GM23338 (cell line): ENCODE measurements around the gene KLHL8. TPM values are rescaled to one million over a fixed set of nuclear protein-coding genes. Genes with fewer than 3 reads are reported as not detected.
A peak's percentile ranks its signal among the peaks of the same experiment; 100 is the strongest.
"Not testable (repeated sequence)": the region's sequence is repeated elsewhere in the genome, so short reads cannot be mapped to it uniquely, and the experiment has no call there.

ENCODE experiments used
- ATAC-seq: fragments of 200-7000 bp; cut with Tn5 transposase; 3 replicates; pipeline ENCODE4 v1.9.1; 2020
- DNase-seq: peaks from one replicate; pipeline ENCODE4 v3.0.0-alpha.2; 2015; ENCODE audit warnings: low spot score
- H2AFZ ChIP-seq: fragments of 200-600 bp; sonication (generic); 2 replicates; pipeline ENCODE4 v1.8.0; 2016; ENCODE audit warnings: antibody characterized with exemption, mild to moderate bottlenecking, moderate library complexity
- H3F3A ChIP-seq: fragments of 200-600 bp; sonication (generic); replicated peaks from 2 replicates; pipeline ENCODE4 v1.8.0; 2017; ENCODE audit warnings: antibody characterized with exemption, mixed run types, low read depth
- H3K27ac ChIP-seq: fragments of 200-600 bp; sonication (generic); 2 replicates; pipeline ENCODE4 v1.6.1; 2016; ENCODE audit warnings: low read depth
- H3K27me3 ChIP-seq: fragments of 200-600 bp; sonication (generic); 2 replicates; pipeline ENCODE4 v1.8.0; 2016; ENCODE audit warnings: mild to moderate bottlenecking, mixed run types, moderate library complexity; ENCODE audit not compliant: insufficient read depth
- H3K36me3 ChIP-seq: fragments of 200-600 bp; sonication (generic); 2 replicates; pipeline ENCODE4 v1.8.0; 2016; ENCODE audit warnings: mild to moderate bottlenecking; ENCODE audit not compliant: insufficient read depth
- H3K4me1 ChIP-seq: fragments of 200-600 bp; sonication (generic); 2 replicates; pipeline ENCODE4 v1.8.0; 2016; ENCODE audit warnings: mild to moderate bottlenecking, moderate library complexity; ENCODE audit not compliant: insufficient read depth
- H3K4me2 ChIP-seq: fragments of 200-600 bp; sonication (generic); 2 replicates; pipeline ENCODE4 v1.7.1; 2017; ENCODE audit warnings: mixed run types
- H3K4me3 ChIP-seq: fragments of 200-600 bp; sonication (generic); 2 replicates; pipeline ENCODE4 v1.6.1; 2016; ENCODE audit warnings: mixed run types
- H3K79me2 ChIP-seq: fragments of 200-600 bp; sonication (generic); replicated peaks from 2 replicates; pipeline ENCODE4 v1.8.0; 2017; ENCODE audit warnings: mild to moderate bottlenecking; ENCODE audit not compliant: insufficient read depth
- H3K9me2 ChIP-seq: fragments of 200-600 bp; sonication (generic); 2 replicates; pipeline ENCODE4 v1.8.0; 2017; ENCODE audit not compliant: insufficient read depth
- H4K20me1 ChIP-seq: fragments of 200-600 bp; sonication (generic); replicated peaks from 2 replicates; pipeline ENCODE4 v1.8.0; 2017; ENCODE audit warnings: mild to moderate bottlenecking; ENCODE audit not compliant: insufficient read depth
- H3K27ac Mint-ChIP-seq: 2 replicates; pipeline ENCODE4 v1.8.0; 2020; ENCODE audit warnings: inconsistent platforms, mild to moderate bottlenecking, moderate library complexity, mixed read lengths
- H3K27me3 Mint-ChIP-seq: 3 replicates; pipeline ENCODE4 v1.8.0; 2022; ENCODE audit warnings: low read depth, mild to moderate bottlenecking, moderate library complexity, mixed read lengths, inconsistent platforms; ENCODE audit not compliant: insufficient read depth, poor library complexity
- H3K36me3 Mint-ChIP-seq: 3 replicates; pipeline ENCODE4 v1.8.0; 2021; ENCODE audit warnings: low read depth, mild to moderate bottlenecking, inconsistent platforms, moderate library complexity, mixed read lengths
- H3K4me1 Mint-ChIP-seq: 3 replicates; pipeline ENCODE4 v1.8.0; 2020; ENCODE audit warnings: mild to moderate bottlenecking, inconsistent platforms, mixed read lengths
- H3K4me3 Mint-ChIP-seq: 3 replicates; pipeline ENCODE4 v1.8.0; 2021; ENCODE audit warnings: moderate library complexity, mild to moderate bottlenecking, inconsistent platforms, mixed read lengths
- H3K9me3 Mint-ChIP-seq: 3 replicates; pipeline ENCODE4 v1.8.0; 2020; ENCODE audit warnings: moderate library complexity, mild to moderate bottlenecking, inconsistent platforms, mixed read lengths
- CREB1 ChIP-seq: fragments of 250-450 bp; sonication (Bioruptor Pico); IDR thresholded peaks from 2 replicates; pipeline ENCODE4 v1.5.0; 2020; ENCODE audit warnings: low read depth, mild to moderate bottlenecking, moderate library complexity
- CTCF ChIP-seq, 2 experiments: fragments of 200-600 bp in 1 of 2; sonication (generic) in 1 of 2; conservative IDR thresholded peaks; 2 replicates each; pipeline versions ENCODE4 v1.5.1 to v1.6.1; 2016 to 2017; ENCODE audit warnings: antibody characterized with exemption in 2 of 2, low read depth in 2 of 2, mild to moderate bottlenecking in 2 of 2, moderate library complexity in 1 of 2
- ETS1 ChIP-seq: IDR thresholded peaks from 2 replicates; pipeline ENCODE4 v1.6.1; 2016; ENCODE audit warnings: antibody characterized with exemption
- EZH2 ChIP-seq: fragments of 200-600 bp; sonication (generic); IDR thresholded peaks from one replicate; pipeline ENCODE4 v1.8.0; 2017; ENCODE audit warnings: antibody characterized with exemption, mild to moderate bottlenecking, low read depth; ENCODE audit not compliant: unreplicated experiment
- EZH2phosphoT487 ChIP-seq: fragments of 200-600 bp; sonication (generic); IDR thresholded peaks from one replicate; pipeline ENCODE4 v1.8.1; 2018; ENCODE audit warnings: antibody characterized with exemption; ENCODE audit not compliant: unreplicated experiment
- NANOG ChIP-seq: IDR thresholded peaks from 2 replicates; pipeline ENCODE4 v1.6.1; 2016; ENCODE audit warnings: antibody characterized with exemption, borderline replicate concordance
- POLR2AphosphoS5 ChIP-seq: IDR thresholded peaks from 2 replicates; pipeline ENCODE4 v1.6.1; 2016; ENCODE audit warnings: antibody characterized with exemption, low read depth
- STAT1 ChIP-seq: IDR thresholded peaks from one replicate; pipeline ENCODE4 v1.6.1; 2016; ENCODE audit warnings: antibody characterized with exemption; ENCODE audit not compliant: unreplicated experiment
- ZNF114 ChIP-seq: fragments of 250-450 bp; sonication (Bioruptor Pico); IDR thresholded peaks from 2 replicates; pipeline ENCODE4 v1.5.0; 2020; ENCODE audit warnings: mild to moderate bottlenecking, moderate library complexity
- ZNF331 ChIP-seq: fragments of 250-450 bp; sonication (Bioruptor Pico); IDR thresholded peaks from 2 replicates; pipeline ENCODE4 v1.5.0; 2020; ENCODE audit warnings: low read depth, mild to moderate bottlenecking, moderate library complexity
- polyA plus RNA-seq: library from polyadenylated mRNA; unstranded; fragments of >200 nt; fragmentation: Nextera tagmentation; extraction: Ambion mirVana; gene quantifications from 2 replicates; pipeline ENCODE4 v1.2.1, GENCODE V29; 2016
- total RNA-seq: library from RNA; depleted of rRNA; stranded (reverse); fragments of >200 nt; shearing (Covaris generic); gene quantifications from 2 replicates; pipeline ENCODE4 v1.2.3, GENCODE V29; 2014
- TF ChIP-seq, protein P1 (sequence below): IDR thresholded peaks from one replicate; pipeline ENCODE4 v1.6.1; 2018; ENCODE audit warnings: antibody characterized with exemption; ENCODE audit not compliant: unreplicated experiment

KLHL8 gene
- total and polyA plus RNA-seq, 2 experiments from 2014 or later = 3.3 to 7.2 TPM

GRCh38 chr4:87147116-87147515 is 73.3 kb downstream of the KLHL8 start (continued):
- TF ChIP-seq POLR2AphosphoS5 (peak; percentile 33; the same call in 1 of the 2 replicates), ETS1 (no peak), ZNF331 (CRISPR knock-in tag) (no peak)

DNA sequence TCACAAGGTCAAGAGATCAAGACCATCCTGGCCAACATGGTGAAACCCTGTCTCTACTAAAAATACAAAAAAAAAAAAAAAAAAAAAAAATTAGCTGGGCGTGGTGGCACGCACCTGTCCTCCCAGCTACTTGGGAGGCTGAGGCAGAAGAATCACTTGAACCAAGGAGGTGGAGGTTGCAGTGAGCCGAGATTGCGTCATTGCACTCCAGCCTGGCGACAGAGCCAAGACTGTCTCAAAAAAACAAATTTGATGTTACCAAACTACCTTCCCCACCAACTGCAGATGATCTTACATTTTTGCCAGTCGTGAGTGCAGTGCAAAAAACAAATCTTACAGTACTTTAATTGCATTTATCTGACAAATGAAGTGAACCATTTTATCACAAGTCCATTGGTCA is 74.5 kb downstream of the KLHL8 start:
- H3K27ac Mint-ChIP-seq, H2AFZ ChIP-seq, H3K9me3 Mint-ChIP-seq, H3K4me2 ChIP-seq, H3K4me1 Mint-ChIP-seq, H3K79me2 ChIP-seq, H3K4me1 ChIP-seq, H3K4me3 ChIP-seq, ATAC-seq, H3K9me2 ChIP-seq, H3K27ac ChIP-seq, H3K27me3 ChIP-seq, H3F3A ChIP-seq, H4K20me1 ChIP-seq, H3K27me3 Mint-ChIP-seq, H3K36me3 ChIP-seq, DNase-seq, H3K4me3 Mint-ChIP-seq: not testable (repeated sequence)
- peaks cover 24% of the 10 kb centered on the region for H3K36me3 Mint-ChIP-seq

DNA sequence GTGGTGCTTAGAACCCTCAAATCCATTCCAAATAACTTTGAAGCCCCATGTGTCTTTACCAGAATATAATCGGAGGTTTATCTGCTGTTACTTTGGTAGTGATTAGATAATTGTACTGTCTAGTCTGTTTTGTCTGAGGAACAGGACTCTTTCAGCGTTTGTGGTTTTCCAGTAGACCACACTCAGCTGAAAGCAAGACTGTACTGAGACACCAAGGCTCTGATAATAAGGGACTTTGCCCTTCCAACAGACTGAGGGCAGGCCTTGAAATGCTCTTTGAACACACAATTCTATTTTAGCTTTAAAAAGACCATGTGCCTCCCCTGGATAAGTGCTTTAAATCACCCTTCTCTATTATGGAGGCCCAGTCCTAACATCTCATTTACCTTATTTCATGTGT is 76.1 kb downstream of the KLHL8 start:
- no peak overlapping the region for H3K4me2 ChIP-seq
- H3K27ac ChIP-seq = no peak overlapping the region
- Mint-ChIP-seq H3K27ac (no peak overlapping the region), H3K4me1 (peaks cover 9% of the 10 kb centered on the region; the same call in 2 of the 3 replicates), H3K4me3 (no peak overlapping the region), H3K27me3 (no peaks in the 10 kb centered on the region), H3K36me3 (peaks cover 24% of the 10 kb centered on the region), H3K9me3 (no peaks in the 10 kb centered on the region)
- no peaks in the 10 kb centered on the region for H3K27me3 ChIP-seq
- DNase-seq (no peak), ATAC-seq (no peak)
- no peak overlapping the region for H3K4me3 ChIP-seq
- TF ChIP-seq EZH2phosphoT487 (no peak), CTCF (conservative IDR thresholded peaks at IDR 0.05; ENCODE audit: low read depth in 2 of 2) (no peak), CREB1 (CRISPR knock-in tag) (no peak), ETS1 (no peak), EZH2 (no peak), POLR2AphosphoS5 (no peak), NANOG (no peak), STAT1 (no peak), ZNF331 (CRISPR knock-in tag) (no peak), ZNF114 (CRISPR knock-in tag) (no peak)
- TF ChIP-seq, protein P1, sequence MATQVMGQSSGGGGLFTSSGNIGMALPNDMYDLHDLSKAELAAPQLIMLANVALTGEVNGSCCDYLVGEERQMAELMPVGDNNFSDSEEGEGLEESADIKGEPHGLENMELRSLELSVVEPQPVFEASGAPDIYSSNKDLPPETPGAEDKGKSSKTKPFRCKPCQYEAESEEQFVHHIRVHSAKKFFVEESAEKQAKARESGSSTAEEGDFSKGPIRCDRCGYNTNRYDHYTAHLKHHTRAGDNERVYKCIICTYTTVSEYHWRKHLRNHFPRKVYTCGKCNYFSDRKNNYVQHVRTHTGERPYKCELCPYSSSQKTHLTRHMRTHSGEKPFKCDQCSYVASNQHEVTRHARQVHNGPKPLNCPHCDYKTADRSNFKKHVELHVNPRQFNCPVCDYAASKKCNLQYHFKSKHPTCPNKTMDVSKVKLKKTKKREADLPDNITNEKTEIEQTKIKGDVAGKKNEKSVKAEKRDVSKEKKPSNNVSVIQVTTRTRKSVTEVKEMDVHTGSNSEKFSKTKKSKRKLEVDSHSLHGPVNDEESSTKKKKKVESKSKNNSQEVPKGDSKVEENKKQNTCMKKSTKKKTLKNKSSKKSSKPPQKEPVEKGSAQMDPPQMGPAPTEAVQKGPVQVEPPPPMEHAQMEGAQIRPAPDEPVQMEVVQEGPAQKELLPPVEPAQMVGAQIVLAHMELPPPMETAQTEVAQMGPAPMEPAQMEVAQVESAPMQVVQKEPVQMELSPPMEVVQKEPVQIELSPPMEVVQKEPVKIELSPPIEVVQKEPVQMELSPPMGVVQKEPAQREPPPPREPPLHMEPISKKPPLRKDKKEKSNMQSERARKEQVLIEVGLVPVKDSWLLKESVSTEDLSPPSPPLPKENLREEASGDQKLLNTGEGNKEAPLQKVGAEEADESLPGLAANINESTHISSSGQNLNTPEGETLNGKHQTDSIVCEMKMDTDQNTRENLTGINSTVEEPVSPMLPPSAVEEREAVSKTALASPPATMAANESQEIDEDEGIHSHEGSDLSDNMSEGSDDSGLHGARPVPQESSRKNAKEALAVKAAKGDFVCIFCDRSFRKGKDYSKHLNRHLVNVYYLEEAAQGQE = no peak
- no peaks in the 10 kb centered on the region for H4K20me1 ChIP-seq
- no peak overlapping the region for H2AFZ ChIP-seq
- no peaks in the 10 kb centered on the region for H3F3A ChIP-seq
- no peaks in the 10 kb centered on the region for H3K9me2 ChIP-seq
- H3K36me3 ChIP-seq = no peaks in the 10 kb centered on the region
- H3K4me1 ChIP-seq = no peaks in the 10 kb centered on the region
- no peaks in the 10 kb centered on the region for H3K79me2 ChIP-seq
